ENCODE measurements around the gene SLC13A2.
"Not testable (repeated sequence)": the region's sequence is repeated elsewhere in the genome, so short reads cannot be mapped to it uniquely, and the experiment has no call there.

Gene SLC13A2

DNA sequence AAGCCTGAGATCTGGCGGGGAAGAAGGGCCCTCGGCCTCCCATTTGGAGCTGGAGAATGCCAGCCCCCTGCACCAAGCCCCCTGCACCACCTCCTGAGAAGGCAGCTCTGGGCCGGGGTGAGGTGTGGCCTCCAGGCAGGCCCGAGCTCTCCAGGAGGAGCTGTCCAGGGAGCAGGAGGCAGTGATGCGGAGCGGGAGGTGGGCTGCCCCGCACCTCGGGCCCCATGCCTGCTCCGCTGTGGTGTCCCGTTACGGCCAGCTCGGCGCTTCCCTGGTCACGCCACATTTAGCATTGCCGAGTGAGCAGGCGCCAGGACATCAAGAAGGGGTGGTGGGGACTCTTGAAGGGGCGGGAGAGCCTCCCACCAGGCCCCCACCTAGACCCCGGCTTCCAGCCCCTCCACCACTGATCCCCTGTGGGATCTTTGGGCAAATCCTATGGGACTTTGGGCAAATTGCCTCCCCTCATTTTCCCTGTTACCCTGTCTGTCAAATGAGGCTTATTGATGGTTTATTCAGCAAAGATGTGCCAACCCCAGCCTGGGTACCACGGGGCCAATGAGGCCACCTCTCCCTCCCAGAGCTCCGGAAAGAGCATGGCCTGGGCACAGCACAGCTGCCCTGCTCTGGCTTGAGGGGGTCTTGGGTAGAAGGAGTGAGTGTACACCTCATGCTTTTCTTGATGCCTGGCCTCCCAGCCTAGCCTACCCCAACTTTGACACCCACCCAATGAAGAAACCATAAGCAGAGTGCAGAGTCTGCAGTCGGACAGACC is 48.1 kb downstream of the SLC13A2 start:
- no peak overlapping the region for H3K4me3 ChIP-seq (ENCODE audit: low read depth, low read length)
- TF ChIP-seq, protein P1, sequence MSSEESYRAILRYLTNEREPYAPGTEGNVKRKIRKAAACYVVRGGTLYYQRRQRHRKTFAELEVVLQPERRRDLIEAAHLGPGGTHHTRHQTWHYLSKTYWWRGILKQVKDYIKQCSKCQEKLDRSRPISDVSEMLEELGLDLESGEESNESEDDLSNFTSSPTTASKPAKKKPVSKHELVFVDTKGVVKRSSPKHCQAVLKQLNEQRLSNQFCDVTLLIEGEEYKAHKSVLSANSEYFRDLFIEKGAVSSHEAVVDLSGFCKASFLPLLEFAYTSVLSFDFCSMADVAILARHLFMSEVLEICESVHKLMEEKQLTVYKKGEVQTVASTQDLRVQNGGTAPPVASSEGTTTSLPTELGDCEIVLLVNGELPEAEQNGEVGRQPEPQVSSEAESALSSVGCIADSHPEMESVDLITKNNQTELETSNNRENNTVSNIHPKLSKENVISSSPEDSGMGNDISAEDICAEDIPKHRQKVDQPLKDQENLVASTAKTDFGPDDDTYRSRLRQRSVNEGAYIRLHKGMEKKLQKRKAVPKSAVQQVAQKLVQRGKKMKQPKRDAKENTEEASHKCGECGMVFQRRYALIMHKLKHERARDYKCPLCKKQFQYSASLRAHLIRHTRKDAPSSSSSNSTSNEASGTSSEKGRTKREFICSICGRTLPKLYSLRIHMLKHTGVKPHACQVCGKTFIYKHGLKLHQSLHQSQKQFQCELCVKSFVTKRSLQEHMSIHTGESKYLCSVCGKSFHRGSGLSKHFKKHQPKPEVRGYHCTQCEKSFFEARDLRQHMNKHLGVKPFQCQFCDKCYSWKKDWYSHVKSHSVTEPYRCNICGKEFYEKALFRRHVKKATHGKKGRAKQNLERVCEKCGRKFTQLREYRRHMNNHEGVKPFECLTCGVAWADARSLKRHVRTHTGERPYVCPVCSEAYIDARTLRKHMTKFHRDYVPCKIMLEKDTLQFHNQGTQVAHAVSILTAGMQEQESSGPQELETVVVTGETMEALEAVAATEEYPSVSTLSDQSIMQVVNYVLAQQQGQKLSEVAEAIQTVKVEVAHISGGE (tag by site-specific recombination; conservative IDR thresholded peaks at IDR 0.05; ENCODE audit: low read depth) = no peak
- TF ChIP-seq, protein P2, sequence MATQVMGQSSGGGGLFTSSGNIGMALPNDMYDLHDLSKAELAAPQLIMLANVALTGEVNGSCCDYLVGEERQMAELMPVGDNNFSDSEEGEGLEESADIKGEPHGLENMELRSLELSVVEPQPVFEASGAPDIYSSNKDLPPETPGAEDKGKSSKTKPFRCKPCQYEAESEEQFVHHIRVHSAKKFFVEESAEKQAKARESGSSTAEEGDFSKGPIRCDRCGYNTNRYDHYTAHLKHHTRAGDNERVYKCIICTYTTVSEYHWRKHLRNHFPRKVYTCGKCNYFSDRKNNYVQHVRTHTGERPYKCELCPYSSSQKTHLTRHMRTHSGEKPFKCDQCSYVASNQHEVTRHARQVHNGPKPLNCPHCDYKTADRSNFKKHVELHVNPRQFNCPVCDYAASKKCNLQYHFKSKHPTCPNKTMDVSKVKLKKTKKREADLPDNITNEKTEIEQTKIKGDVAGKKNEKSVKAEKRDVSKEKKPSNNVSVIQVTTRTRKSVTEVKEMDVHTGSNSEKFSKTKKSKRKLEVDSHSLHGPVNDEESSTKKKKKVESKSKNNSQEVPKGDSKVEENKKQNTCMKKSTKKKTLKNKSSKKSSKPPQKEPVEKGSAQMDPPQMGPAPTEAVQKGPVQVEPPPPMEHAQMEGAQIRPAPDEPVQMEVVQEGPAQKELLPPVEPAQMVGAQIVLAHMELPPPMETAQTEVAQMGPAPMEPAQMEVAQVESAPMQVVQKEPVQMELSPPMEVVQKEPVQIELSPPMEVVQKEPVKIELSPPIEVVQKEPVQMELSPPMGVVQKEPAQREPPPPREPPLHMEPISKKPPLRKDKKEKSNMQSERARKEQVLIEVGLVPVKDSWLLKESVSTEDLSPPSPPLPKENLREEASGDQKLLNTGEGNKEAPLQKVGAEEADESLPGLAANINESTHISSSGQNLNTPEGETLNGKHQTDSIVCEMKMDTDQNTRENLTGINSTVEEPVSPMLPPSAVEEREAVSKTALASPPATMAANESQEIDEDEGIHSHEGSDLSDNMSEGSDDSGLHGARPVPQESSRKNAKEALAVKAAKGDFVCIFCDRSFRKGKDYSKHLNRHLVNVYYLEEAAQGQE (tag by site-specific recombination; IDR thresholded peaks at IDR 0.05) = peak; percentile 69
- TF ChIP-seq, protein P3, sequence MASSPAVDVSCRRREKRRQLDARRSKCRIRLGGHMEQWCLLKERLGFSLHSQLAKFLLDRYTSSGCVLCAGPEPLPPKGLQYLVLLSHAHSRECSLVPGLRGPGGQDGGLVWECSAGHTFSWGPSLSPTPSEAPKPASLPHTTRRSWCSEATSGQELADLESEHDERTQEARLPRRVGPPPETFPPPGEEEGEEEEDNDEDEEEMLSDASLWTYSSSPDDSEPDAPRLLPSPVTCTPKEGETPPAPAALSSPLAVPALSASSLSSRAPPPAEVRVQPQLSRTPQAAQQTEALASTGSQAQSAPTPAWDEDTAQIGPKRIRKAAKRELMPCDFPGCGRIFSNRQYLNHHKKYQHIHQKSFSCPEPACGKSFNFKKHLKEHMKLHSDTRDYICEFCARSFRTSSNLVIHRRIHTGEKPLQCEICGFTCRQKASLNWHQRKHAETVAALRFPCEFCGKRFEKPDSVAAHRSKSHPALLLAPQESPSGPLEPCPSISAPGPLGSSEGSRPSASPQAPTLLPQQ (tag by site-specific recombination; IDR thresholded peaks at IDR 0.05) = no peak
- TF ChIP-seq, protein P4, sequence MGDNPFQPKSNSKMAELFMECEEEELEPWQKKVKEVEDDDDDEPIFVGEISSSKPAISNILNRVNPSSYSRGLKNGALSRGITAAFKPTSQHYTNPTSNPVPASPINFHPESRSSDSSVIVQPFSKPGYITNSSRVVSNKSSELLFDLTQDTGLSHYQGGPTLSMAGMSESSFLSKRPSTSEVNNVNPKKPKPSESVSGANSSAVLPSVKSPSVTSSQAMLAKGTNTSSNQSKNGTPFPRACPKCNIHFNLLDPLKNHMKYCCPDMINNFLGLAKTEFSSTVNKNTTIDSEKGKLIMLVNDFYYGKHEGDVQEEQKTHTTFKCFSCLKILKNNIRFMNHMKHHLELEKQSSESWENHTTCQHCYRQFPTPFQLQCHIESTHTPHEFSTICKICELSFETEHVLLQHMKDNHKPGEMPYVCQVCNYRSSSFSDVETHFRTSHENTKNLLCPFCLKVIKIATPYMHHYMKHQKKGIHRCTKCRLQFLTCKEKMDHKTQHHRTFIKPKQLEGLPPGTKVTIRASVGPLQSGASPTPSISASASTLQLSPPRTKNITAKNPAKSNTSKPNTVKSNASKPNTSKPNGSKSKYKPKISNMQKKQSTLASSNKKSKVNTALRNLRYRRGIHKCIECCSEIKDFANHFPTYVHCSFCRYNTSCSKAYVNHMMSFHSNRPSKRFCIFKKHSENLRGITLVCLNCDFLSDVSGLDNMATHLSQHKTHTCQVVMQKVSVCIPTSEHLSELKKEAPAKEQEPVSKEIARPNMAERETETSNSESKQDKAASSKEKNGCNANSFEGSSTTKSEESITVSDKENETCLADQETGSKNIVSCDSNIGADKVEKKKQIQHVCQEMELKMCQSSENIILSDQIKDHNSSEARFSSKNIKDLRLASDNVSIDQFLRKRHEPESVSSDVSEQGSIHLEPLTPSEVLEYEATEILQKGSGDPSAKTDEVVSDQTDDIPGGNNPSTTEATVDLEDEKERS (tag by site-specific recombination; IDR thresholded peaks at IDR 0.05) = no peak
- TF ChIP-seq GLIS2 (tag by site-specific recombination; IDR thresholded peaks at IDR 0.05) (no peak), ZNF350 (tag by site-specific recombination; IDR thresholded peaks at IDR 0.05) (no peak), PRDM1 (tag by site-specific recombination; IDR thresholded peaks at IDR 0.05) (no peak), ZNF184 (tag by site-specific recombination; IDR thresholded peaks at IDR 0.05) (no peak), ZNF221 (tag by site-specific recombination; IDR thresholded peaks at IDR 0.05; ENCODE audit: borderline replicate concordance) (no peak), ZNF239 (tag by site-specific recombination; IDR thresholded peaks at IDR 0.05) (no peak), ZIC2 (tag by site-specific recombination; IDR thresholded peaks at IDR 0.05) (peak; percentile 57), GLIS1 (tag by site-specific recombination; IDR thresholded peaks at IDR 0.05) (peak; percentile 39), ZNF335 (tag by site-specific recombination; conservative IDR thresholded peaks at IDR 0.05) (no peak)
- ChIA-PET CTCF (interaction anchor here (0.9 to 1.3 kb wide), 5 partner anchors 10 to 29 kb away, joined by 3 to 6 read pairs (median 4); no protein-coding TSS in a partner anchor), POLR2A (no interaction called here)
- H3K4me1 ChIP-seq (ENCODE audit: control insufficient read depth, insufficient read depth, low read length) = peaks cover 5% of the 10 kb centered on the region; the same call in 1 of the 2 replicates
- no peak overlapping the region for H3K27ac ChIP-seq (ENCODE audit: extremely low read depth, low read depth, low read length)
- H3K36me3 ChIP-seq (ENCODE audit: control insufficient read depth in 2 of 2, insufficient read depth in 1 of 2, low read length in 2 of 2) = no peaks in the 10 kb centered on the region
- no peaks in the 10 kb centered on the region for H3K9me3 ChIP-seq (ENCODE audit: control insufficient read depth, insufficient read depth, low read depth, low read length)

DNA sequence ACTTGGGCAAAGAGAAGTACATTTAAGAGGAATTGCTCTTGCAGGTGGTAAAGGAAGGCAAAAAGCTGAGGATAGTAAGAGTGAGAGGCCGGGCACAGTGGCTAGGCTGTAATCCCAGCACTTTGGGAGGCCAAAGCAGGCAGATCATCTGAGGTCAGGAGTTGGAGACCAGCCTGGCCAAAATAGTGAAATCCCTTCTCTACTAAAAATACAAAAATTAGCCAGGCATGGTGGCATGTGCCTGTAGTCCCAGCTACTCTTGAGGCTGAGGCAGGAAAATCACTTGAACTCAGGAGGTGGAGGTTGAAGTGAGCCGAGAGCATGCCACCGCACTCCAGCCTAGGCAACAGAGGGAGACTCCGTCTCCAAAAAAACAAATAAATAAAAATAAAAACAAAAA is 48.8 kb downstream of the SLC13A2 start:
- H3K9me3 ChIP-seq (ENCODE audit: control insufficient read depth, insufficient read depth, low read depth, low read length); H3K27ac ChIP-seq (ENCODE audit: extremely low read depth, low read depth, low read length); H3K4me3 ChIP-seq (ENCODE audit: low read depth, low read length); H3K36me3 ChIP-seq (ENCODE audit: control insufficient read depth in 2 of 2, insufficient read depth in 1 of 2, low read length in 2 of 2); H3K4me1 ChIP-seq (ENCODE audit: control insufficient read depth, insufficient read depth, low read length); POLR2A ChIA-PET: not testable (repeated sequence)
- CTCF ChIA-PET = interaction anchor here (0.7 to 0.9 kb wide), 3 partner anchors 19 to 628 kb away, joined by 3 to 5 read pairs (median 3); no protein-coding TSS in a partner anchor

Data from HEK293 (cell line).